GM23338 (cell line): ENCODE measurements around the gene MPPED1. TPM values are rescaled to one million over a fixed set of nuclear protein-coding genes. Genes with fewer than 3 reads are reported as not detected.

Source experiments
- ATAC-seq: fragments of 200-7000 bp; cut with Tn5 transposase; 3 replicates; pipeline ENCODE4 v1.9.1; 2020
- DNase-seq: peaks from one replicate; pipeline ENCODE4 v3.0.0-alpha.2; 2015; ENCODE audit warnings: low spot score
- H2AFZ ChIP-seq: fragments of 200-600 bp; sonication (generic); 2 replicates; pipeline ENCODE4 v1.8.0; 2016; ENCODE audit warnings: antibody characterized with exemption, mild to moderate bottlenecking, moderate library complexity
- H3F3A ChIP-seq: fragments of 200-600 bp; sonication (generic); replicated peaks from 2 replicates; pipeline ENCODE4 v1.8.0; 2017; ENCODE audit warnings: antibody characterized with exemption, mixed run types, low read depth
- H3K27ac ChIP-seq: fragments of 200-600 bp; sonication (generic); 2 replicates; pipeline ENCODE4 v1.6.1; 2016; ENCODE audit warnings: low read depth
- H3K27me3 ChIP-seq: fragments of 200-600 bp; sonication (generic); 2 replicates; pipeline ENCODE4 v1.8.0; 2016; ENCODE audit warnings: mild to moderate bottlenecking, mixed run types, moderate library complexity; ENCODE audit not compliant: insufficient read depth
- H3K36me3 ChIP-seq: fragments of 200-600 bp; sonication (generic); 2 replicates; pipeline ENCODE4 v1.8.0; 2016; ENCODE audit warnings: mild to moderate bottlenecking; ENCODE audit not compliant: insufficient read depth
- H3K4me1 ChIP-seq: fragments of 200-600 bp; sonication (generic); 2 replicates; pipeline ENCODE4 v1.8.0; 2016; ENCODE audit warnings: mild to moderate bottlenecking, moderate library complexity; ENCODE audit not compliant: insufficient read depth
- H3K4me2 ChIP-seq: fragments of 200-600 bp; sonication (generic); 2 replicates; pipeline ENCODE4 v1.7.1; 2017; ENCODE audit warnings: mixed run types
- H3K4me3 ChIP-seq: fragments of 200-600 bp; sonication (generic); 2 replicates; pipeline ENCODE4 v1.6.1; 2016; ENCODE audit warnings: mixed run types
- H3K79me2 ChIP-seq: fragments of 200-600 bp; sonication (generic); replicated peaks from 2 replicates; pipeline ENCODE4 v1.8.0; 2017; ENCODE audit warnings: mild to moderate bottlenecking; ENCODE audit not compliant: insufficient read depth
- H3K9me2 ChIP-seq: fragments of 200-600 bp; sonication (generic); 2 replicates; pipeline ENCODE4 v1.8.0; 2017; ENCODE audit not compliant: insufficient read depth
- H4K20me1 ChIP-seq: fragments of 200-600 bp; sonication (generic); replicated peaks from 2 replicates; pipeline ENCODE4 v1.8.0; 2017; ENCODE audit warnings: mild to moderate bottlenecking; ENCODE audit not compliant: insufficient read depth
- H3K27ac Mint-ChIP-seq: 2 replicates; pipeline ENCODE4 v1.8.0; 2020; ENCODE audit warnings: inconsistent platforms, mild to moderate bottlenecking, moderate library complexity, mixed read lengths
- H3K27me3 Mint-ChIP-seq: 3 replicates; pipeline ENCODE4 v1.8.0; 2022; ENCODE audit warnings: low read depth, mild to moderate bottlenecking, moderate library complexity, mixed read lengths, inconsistent platforms; ENCODE audit not compliant: insufficient read depth, poor library complexity
- H3K36me3 Mint-ChIP-seq: 3 replicates; pipeline ENCODE4 v1.8.0; 2021; ENCODE audit warnings: low read depth, mild to moderate bottlenecking, inconsistent platforms, moderate library complexity, mixed read lengths
- H3K4me1 Mint-ChIP-seq: 3 replicates; pipeline ENCODE4 v1.8.0; 2020; ENCODE audit warnings: mild to moderate bottlenecking, inconsistent platforms, mixed read lengths
- H3K4me3 Mint-ChIP-seq: 3 replicates; pipeline ENCODE4 v1.8.0; 2021; ENCODE audit warnings: moderate library complexity, mild to moderate bottlenecking, inconsistent platforms, mixed read lengths
- H3K9me3 Mint-ChIP-seq: 3 replicates; pipeline ENCODE4 v1.8.0; 2020; ENCODE audit warnings: moderate library complexity, mild to moderate bottlenecking, inconsistent platforms, mixed read lengths
- CREB1 ChIP-seq: fragments of 250-450 bp; sonication (Bioruptor Pico); IDR thresholded peaks from 2 replicates; pipeline ENCODE4 v1.5.0; 2020; ENCODE audit warnings: low read depth, mild to moderate bottlenecking, moderate library complexity
- CTCF ChIP-seq, 2 experiments: fragments of 200-600 bp in 1 of 2; sonication (generic) in 1 of 2; conservative IDR thresholded peaks; 2 replicates each; pipeline versions ENCODE4 v1.5.1 to v1.6.1; 2016 to 2017; ENCODE audit warnings: antibody characterized with exemption in 2 of 2, low read depth in 2 of 2, mild to moderate bottlenecking in 2 of 2, moderate library complexity in 1 of 2
- EZH2 ChIP-seq: fragments of 200-600 bp; sonication (generic); IDR thresholded peaks from one replicate; pipeline ENCODE4 v1.8.0; 2017; ENCODE audit warnings: antibody characterized with exemption, mild to moderate bottlenecking, low read depth; ENCODE audit not compliant: unreplicated experiment
- EZH2phosphoT487 ChIP-seq: fragments of 200-600 bp; sonication (generic); IDR thresholded peaks from one replicate; pipeline ENCODE4 v1.8.1; 2018; ENCODE audit warnings: antibody characterized with exemption; ENCODE audit not compliant: unreplicated experiment
- JUNB ChIP-seq: IDR thresholded peaks from one replicate; pipeline ENCODE4 v1.6.1; 2016; ENCODE audit warnings: antibody characterized with exemption; ENCODE audit not compliant: unreplicated experiment
- NANOG ChIP-seq: IDR thresholded peaks from 2 replicates; pipeline ENCODE4 v1.6.1; 2016; ENCODE audit warnings: antibody characterized with exemption, borderline replicate concordance
- POLR2AphosphoS5 ChIP-seq: IDR thresholded peaks from 2 replicates; pipeline ENCODE4 v1.6.1; 2016; ENCODE audit warnings: antibody characterized with exemption, low read depth
- STAT1 ChIP-seq: IDR thresholded peaks from one replicate; pipeline ENCODE4 v1.6.1; 2016; ENCODE audit warnings: antibody characterized with exemption; ENCODE audit not compliant: unreplicated experiment
- ZNF114 ChIP-seq: fragments of 250-450 bp; sonication (Bioruptor Pico); IDR thresholded peaks from 2 replicates; pipeline ENCODE4 v1.5.0; 2020; ENCODE audit warnings: mild to moderate bottlenecking, moderate library complexity
- ZNF331 ChIP-seq: fragments of 250-450 bp; sonication (Bioruptor Pico); IDR thresholded peaks from 2 replicates; pipeline ENCODE4 v1.5.0; 2020; ENCODE audit warnings: low read depth, mild to moderate bottlenecking, moderate library complexity
- polyA plus RNA-seq: library from polyadenylated mRNA; unstranded; fragments of >200 nt; fragmentation: Nextera tagmentation; extraction: Ambion mirVana; gene quantifications from 2 replicates; pipeline ENCODE4 v1.2.1, GENCODE V29; 2016
- total RNA-seq: library from RNA; depleted of rRNA; stranded (reverse); fragments of >200 nt; shearing (Covaris generic); gene quantifications from 2 replicates; pipeline ENCODE4 v1.2.3, GENCODE V29; 2014
- TF ChIP-seq, protein P1 (sequence below): IDR thresholded peaks from one replicate; pipeline ENCODE4 v1.6.1; 2018; ENCODE audit warnings: antibody characterized with exemption; ENCODE audit not compliant: unreplicated experiment
- TF ChIP-seq, protein P2 (sequence below): fragments of 250-450 bp; sonication (Bioruptor Pico); IDR thresholded peaks from 2 replicates; pipeline ENCODE4 v1.5.0; 2020; ENCODE audit warnings: mild to moderate bottlenecking, moderate library complexity

MPPED1 gene
- total and polyA plus RNA-seq, 2 experiments from 2014 or later, result 0.56 TPM; not detected in 1

GRCh38 chr22:43455846-43456245, 44.0 kb downstream of the MPPED1 start:
- Mint-ChIP-seq H3K27me3 (peaks cover 6% of the 10 kb centered on the region), H3K27ac (no peak overlapping the region), H3K4me1 (peaks cover 6% of the 10 kb centered on the region), H3K9me3 (peaks cover 2% of the 10 kb centered on the region; the same call in 1 of the 3 replicates), H3K4me3 (no peak overlapping the region), H3K36me3 (no peaks in the 10 kb centered on the region)
- no peak overlapping the region for H3K27ac ChIP-seq
- H3K9me2 ChIP-seq, result no peaks in the 10 kb centered on the region
- no peaks in the 10 kb centered on the region for H3K27me3 ChIP-seq
- no peak overlapping the region for H3K4me3 ChIP-seq
- no peak for ATAC-seq
- no peaks in the 10 kb centered on the region for H3F3A ChIP-seq
- no peak overlapping the region for H2AFZ ChIP-seq
- no peak overlapping the region for H3K4me2 ChIP-seq
- TF ChIP-seq JUNB (no peak), STAT1 (no peak), ZNF331 (CRISPR knock-in tag) (no peak), EZH2 (no peak), POLR2AphosphoS5 (no peak), CTCF (conservative IDR thresholded peaks at IDR 0.05; ENCODE audit: low read depth in 2 of 2) (no peak), CREB1 (no peak), EZH2phosphoT487 (no peak), NANOG (no peak)
- TF ChIP-seq, protein P1, sequence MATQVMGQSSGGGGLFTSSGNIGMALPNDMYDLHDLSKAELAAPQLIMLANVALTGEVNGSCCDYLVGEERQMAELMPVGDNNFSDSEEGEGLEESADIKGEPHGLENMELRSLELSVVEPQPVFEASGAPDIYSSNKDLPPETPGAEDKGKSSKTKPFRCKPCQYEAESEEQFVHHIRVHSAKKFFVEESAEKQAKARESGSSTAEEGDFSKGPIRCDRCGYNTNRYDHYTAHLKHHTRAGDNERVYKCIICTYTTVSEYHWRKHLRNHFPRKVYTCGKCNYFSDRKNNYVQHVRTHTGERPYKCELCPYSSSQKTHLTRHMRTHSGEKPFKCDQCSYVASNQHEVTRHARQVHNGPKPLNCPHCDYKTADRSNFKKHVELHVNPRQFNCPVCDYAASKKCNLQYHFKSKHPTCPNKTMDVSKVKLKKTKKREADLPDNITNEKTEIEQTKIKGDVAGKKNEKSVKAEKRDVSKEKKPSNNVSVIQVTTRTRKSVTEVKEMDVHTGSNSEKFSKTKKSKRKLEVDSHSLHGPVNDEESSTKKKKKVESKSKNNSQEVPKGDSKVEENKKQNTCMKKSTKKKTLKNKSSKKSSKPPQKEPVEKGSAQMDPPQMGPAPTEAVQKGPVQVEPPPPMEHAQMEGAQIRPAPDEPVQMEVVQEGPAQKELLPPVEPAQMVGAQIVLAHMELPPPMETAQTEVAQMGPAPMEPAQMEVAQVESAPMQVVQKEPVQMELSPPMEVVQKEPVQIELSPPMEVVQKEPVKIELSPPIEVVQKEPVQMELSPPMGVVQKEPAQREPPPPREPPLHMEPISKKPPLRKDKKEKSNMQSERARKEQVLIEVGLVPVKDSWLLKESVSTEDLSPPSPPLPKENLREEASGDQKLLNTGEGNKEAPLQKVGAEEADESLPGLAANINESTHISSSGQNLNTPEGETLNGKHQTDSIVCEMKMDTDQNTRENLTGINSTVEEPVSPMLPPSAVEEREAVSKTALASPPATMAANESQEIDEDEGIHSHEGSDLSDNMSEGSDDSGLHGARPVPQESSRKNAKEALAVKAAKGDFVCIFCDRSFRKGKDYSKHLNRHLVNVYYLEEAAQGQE, result no peak
- no peaks in the 10 kb centered on the region for H4K20me1 ChIP-seq
- H3K4me1 ChIP-seq, result no peaks in the 10 kb centered on the region
- no peaks in the 10 kb centered on the region for H3K36me3 ChIP-seq
- DNase-seq, result no peak
- no peaks in the 10 kb centered on the region for H3K79me2 ChIP-seq

DNA sequence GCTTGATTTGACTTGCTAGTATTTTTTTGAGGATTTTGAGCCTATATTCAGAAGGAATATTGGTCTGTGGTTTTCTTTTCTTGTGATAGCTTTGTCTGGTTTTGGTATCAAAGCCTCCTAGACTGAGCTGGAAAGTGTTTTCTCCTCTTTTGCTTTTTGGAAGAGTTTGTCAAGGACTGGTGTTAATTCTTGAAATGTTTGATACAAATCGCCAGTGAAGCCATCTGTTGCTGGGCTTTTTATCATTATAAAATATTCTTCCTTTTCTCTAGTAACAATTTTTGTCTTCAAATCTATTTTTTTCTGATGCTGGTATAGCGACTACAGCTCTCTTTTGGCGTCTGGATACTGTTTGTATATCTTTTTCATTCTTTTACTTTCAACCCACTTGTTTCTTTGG, 45.2 kb downstream of the MPPED1 start:
- no peak for ATAC-seq
- H3K9me2 ChIP-seq, result no peaks in the 10 kb centered on the region
- H3K9me3 Mint-ChIP-seq, result peaks cover 3% of the 10 kb centered on the region; the same call in 1 of the 3 replicates
- no peaks in the 10 kb centered on the region for H4K20me1 ChIP-seq
- peaks cover 6% of the 10 kb centered on the region for H3K4me1 Mint-ChIP-seq
- H3K4me1 ChIP-seq, result no peaks in the 10 kb centered on the region
- H3K27me3 Mint-ChIP-seq, result peaks cover 8% of the 10 kb centered on the region
- H2AFZ ChIP-seq, result no peak overlapping the region
- no peak overlapping the region for H3K27ac Mint-ChIP-seq
- no peak overlapping the region for H3K27ac ChIP-seq
- H3K36me3 ChIP-seq, result no peaks in the 10 kb centered on the region
- no peak overlapping the region for H3K4me3 Mint-ChIP-seq
- no peak for DNase-seq
- H3F3A ChIP-seq, result no peaks in the 10 kb centered on the region
- H3K79me2 ChIP-seq, result no peaks in the 10 kb centered on the region
- H3K27me3 ChIP-seq, result no peaks in the 10 kb centered on the region
- H3K4me2 ChIP-seq, result no peak overlapping the region
- H3K36me3 Mint-ChIP-seq, result no peaks in the 10 kb centered on the region
- TF ChIP-seq ZNF114 (CRISPR knock-in tag), result no peak
- TF ChIP-seq, protein P2, sequence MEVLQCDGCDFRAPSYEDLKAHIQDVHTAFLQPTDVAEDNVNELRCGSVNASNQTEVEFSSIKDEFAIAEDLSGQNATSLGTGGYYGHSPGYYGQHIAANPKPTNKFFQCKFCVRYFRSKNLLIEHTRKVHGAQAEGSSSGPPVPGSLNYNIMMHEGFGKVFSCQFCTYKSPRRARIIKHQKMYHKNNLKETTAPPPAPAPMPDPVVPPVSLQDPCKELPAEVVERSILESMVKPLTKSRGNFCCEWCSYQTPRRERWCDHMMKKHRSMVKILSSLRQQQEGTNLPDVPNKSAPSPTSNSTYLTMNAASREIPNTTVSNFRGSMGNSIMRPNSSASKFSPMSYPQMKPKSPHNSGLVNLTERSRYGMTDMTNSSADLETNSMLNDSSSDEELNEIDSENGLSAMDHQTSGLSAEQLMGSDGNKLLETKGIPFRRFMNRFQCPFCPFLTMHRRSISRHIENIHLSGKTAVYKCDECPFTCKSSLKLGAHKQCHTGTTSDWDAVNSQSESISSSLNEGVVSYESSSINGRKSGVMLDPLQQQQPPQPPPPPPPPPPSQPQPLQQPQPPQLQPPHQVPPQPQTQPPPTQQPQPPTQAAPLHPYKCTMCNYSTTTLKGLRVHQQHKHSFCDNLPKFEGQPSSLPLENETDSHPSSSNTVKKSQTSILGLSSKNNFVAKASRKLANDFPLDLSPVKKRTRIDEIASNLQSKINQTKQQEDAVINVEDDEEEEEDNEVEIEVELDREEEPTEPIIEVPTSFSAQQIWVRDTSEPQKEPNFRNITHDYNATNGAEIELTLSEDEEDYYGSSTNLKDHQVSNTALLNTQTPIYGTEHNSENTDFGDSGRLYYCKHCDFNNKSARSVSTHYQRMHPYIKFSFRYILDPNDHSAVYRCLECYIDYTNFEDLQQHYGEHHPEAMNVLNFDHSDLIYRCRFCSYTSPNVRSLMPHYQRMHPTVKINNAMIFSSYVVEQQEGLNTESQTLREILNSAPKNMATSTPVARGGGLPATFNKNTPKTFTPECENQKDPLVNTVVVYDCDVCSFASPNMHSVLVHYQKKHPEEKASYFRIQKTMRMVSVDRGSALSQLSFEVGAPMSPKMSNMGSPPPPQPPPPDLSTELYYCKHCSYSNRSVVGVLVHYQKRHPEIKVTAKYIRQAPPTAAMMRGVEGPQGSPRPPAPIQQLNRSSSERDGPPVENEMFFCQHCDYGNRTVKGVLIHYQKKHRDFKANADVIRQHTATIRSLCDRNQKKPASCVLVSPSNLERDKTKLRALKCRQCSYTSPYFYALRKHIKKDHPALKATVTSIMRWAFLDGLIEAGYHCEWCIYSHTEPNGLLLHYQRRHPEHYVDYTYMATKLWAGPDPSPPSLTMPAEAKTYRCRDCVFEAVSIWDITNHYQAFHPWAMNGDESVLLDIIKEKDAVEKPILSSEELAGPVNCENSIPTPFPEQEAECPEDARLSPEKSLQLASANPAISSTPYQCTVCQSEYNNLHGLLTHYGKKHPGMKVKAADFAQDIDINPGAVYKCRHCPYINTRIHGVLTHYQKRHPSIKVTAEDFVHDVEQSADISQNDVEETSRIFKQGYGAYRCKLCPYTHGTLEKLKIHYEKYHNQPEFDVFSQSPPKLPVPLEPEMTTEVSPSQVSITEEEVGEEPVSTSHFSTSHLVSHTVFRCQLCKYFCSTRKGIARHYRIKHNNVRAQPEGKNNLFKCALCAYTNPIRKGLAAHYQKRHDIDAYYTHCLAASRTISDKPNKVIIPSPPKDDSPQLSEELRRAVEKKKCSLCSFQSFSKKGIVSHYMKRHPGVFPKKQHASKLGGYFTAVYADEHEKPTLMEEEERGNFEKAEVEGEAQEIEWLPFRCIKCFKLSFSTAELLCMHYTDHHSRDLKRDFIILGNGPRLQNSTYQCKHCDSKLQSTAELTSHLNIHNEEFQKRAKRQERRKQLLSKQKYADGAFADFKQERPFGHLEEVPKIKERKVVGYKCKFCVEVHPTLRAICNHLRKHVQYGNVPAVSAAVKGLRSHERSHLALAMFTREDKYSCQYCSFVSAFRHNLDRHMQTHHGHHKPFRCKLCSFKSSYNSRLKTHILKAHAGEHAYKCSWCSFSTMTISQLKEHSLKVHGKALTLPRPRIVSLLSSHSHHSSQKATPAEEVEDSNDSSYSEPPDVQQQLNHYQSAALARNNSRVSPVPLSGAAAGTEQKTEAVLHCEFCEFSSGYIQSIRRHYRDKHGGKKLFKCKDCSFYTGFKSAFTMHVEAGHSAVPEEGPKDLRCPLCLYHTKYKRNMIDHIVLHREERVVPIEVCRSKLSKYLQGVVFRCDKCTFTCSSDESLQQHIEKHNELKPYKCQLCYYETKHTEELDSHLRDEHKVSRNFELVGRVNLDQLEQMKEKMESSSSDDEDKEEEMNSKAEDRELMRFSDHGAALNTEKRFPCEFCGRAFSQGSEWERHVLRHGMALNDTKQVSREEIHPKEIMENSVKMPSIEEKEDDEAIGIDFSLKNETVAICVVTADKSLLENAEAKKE (CRISPR knock-in tag), result no peak
- no peak overlapping the region for H3K4me3 ChIP-seq
